Testis (tissue), 2 donors: ENCODE measurements around the gene YPEL1.

Experiments
- POLR2A ChIP-seq: fragments of 450-650 bp; IDR thresholded peaks from one replicate; pipeline ENCODE4 v1.6.1; 2017; ENCODE audit warnings: antibody characterized with exemption, mild to moderate bottlenecking, moderate library complexity
- TF ChIP-seq, protein P1 (sequence below), 3 experiments: fragments of 450-650 bp in 2 of 3; fragments of 200-600 bp in 1 of 3; sonication (generic) in 1 of 3; IDR thresholded peaks; one replicate each; pipeline ENCODE4 v1.5.1; 2016 to 2019; ENCODE audit warnings: antibody characterized with exemption in 3 of 3, mild to moderate bottlenecking in 2 of 3, moderate library complexity in 1 of 3

DNA sequence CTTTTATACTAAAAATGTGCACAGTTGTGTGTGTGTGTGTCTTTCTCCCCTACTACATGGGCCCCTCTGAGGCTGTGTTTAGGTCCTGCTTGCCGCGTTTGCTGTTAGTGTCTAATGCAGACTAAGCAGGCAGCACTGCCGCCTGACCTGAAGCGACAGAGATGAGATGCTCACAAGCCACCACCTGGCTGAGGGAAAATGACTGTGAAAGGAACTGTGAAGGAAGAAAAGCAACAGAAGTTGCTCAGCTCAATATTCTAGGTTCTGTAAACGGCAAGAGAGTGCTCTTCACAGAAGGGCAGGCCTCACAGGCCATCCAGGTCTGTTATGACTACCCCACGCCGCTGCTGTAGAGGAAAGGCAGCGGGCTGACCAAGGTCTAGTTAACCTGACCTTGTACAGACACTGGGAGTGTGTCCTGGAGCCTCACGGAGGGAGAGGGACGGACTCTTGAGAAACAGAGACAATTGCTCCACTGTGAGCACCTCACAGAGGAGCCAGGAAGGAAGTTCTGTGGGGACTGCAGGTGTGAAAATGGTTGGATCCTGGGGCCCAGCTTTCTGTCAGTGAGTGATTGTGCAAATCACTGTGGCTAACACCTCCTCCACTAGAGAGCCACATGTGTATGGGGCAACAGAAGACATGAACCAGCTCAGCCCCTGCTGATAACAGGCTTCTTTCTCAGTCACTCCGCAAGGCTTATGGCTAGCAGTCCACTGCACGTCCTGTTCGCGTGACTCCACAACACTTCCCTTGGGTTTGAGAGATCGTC is 31.3 kb upstream of the YPEL1 start:
- TF ChIP-seq, protein P1, sequence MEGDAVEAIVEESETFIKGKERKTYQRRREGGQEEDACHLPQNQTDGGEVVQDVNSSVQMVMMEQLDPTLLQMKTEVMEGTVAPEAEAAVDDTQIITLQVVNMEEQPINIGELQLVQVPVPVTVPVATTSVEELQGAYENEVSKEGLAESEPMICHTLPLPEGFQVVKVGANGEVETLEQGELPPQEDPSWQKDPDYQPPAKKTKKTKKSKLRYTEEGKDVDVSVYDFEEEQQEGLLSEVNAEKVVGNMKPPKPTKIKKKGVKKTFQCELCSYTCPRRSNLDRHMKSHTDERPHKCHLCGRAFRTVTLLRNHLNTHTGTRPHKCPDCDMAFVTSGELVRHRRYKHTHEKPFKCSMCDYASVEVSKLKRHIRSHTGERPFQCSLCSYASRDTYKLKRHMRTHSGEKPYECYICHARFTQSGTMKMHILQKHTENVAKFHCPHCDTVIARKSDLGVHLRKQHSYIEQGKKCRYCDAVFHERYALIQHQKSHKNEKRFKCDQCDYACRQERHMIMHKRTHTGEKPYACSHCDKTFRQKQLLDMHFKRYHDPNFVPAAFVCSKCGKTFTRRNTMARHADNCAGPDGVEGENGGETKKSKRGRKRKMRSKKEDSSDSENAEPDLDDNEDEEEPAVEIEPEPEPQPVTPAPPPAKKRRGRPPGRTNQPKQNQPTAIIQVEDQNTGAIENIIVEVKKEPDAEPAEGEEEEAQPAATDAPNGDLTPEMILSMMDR (IDR thresholded peaks at IDR 0.05): no peak
- no peak for TF ChIP-seq POLR2A
